Choroid plexus epithelial cell (primary cell): ENCODE results near the gene KAT14.
A peak's percentile ranks its signal among the peaks of the same experiment; 100 is the strongest.
"Not testable (repeated sequence)": the region's sequence is repeated elsewhere in the genome, so short reads cannot be mapped to it uniquely, and the experiment has no call there.

Experiments
- DNase-seq: peaks from one replicate; pipeline ENCODE4 v3.0.0-alpha.2; 2010; ENCODE audit warnings: low read depth
- H3K4me3 ChIP-seq: 2 replicates; pipeline ENCODE4 v1.5.1; 2011; ENCODE audit warnings: low read depth, mild to moderate bottlenecking, control low read depth, low read length, moderate library complexity
- TF ChIP-seq, protein P1 (sequence below): conservative IDR thresholded peaks from 2 replicates; pipeline ENCODE4 v1.5.1; 2011; ENCODE audit warnings: low read depth, mild to moderate bottlenecking, control low read depth, inconsistent platforms, low read length, moderate library complexity

The KAT14 gene

DNA sequence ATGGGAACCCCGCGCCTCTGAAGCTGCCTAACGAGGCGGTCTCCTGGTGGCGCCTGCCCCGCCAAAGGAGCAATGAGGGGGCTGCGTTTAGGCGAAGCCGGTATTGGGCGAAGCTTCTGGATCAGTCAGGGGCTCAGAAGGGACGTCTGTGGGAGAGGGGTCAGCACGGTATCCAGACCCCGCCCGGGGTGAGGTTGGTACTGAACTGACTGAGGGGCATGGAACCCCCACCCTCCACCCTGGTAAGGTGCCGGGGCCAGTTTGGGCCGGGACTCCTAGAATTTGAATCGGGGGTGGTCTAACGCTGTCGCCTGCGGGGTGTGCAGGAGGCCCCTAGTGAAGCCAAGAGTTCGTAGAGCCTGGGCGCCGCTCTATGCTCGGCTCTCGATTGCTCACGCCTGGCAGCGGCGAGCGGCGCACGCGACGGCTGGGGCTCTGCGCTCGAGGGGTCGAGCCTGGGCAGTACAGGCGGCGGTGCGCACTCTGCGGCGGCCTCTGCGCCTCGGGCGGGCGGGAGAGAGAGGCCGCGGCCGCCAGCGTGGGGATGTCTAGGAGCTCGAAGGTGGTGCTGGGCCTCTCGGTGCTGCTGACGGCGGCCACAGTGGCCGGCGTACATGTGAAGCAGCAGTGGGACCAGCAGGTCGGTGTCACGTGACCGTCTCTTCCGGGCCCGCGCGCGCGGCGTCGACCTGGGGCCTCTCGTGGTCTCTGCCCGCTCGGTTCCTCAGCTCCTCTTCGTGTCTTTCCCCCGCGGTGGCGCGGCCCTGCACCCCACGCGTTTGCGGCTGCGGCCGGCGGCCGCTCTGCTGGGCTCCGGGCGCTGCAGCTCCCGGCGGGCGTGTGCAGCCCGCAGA is at the start of gene KAT14, which contains the start of gene PET117:
TSS of gene KAT14 (plus strand) at position 452 of the 854 bp plus-strand sequence. CDS start 4,798 bp downstream, outside the sequence.
TSS of gene PET117 (plus strand) at position 452 of the 854 bp plus-strand sequence. CDS start at position 545, 93 bp downstream.
- peak; percentile 95 for DNase-seq
- TF ChIP-seq, protein P1, sequence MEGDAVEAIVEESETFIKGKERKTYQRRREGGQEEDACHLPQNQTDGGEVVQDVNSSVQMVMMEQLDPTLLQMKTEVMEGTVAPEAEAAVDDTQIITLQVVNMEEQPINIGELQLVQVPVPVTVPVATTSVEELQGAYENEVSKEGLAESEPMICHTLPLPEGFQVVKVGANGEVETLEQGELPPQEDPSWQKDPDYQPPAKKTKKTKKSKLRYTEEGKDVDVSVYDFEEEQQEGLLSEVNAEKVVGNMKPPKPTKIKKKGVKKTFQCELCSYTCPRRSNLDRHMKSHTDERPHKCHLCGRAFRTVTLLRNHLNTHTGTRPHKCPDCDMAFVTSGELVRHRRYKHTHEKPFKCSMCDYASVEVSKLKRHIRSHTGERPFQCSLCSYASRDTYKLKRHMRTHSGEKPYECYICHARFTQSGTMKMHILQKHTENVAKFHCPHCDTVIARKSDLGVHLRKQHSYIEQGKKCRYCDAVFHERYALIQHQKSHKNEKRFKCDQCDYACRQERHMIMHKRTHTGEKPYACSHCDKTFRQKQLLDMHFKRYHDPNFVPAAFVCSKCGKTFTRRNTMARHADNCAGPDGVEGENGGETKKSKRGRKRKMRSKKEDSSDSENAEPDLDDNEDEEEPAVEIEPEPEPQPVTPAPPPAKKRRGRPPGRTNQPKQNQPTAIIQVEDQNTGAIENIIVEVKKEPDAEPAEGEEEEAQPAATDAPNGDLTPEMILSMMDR: no peak
- peak within 1 kb of the TSS; percentile 95 for H3K4me3 ChIP-seq

DNA sequence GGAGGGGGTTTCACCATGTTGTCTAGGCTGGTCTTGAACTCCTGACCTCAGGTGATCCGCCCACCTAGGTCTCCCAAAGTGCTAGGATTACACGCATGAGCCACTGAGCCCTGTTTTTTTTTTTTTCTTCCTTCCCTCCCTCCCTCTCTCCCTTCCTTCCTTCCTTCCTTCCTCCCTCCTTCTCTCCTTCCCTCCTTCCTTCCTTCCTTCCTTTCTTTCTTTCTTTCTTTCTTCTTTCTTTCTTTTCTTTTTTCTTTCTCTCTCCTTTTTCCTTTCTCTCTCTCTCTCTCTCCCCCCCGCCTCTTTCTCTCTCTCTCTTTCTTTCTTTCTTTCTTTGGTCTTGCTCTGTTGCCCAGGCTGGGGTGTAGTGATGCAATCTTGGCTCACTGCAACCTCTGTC is 49.4 kb upstream of the KAT14 start:
- not testable (repeated sequence) for H3K4me3 ChIP-seq, DNase-seq

DNA sequence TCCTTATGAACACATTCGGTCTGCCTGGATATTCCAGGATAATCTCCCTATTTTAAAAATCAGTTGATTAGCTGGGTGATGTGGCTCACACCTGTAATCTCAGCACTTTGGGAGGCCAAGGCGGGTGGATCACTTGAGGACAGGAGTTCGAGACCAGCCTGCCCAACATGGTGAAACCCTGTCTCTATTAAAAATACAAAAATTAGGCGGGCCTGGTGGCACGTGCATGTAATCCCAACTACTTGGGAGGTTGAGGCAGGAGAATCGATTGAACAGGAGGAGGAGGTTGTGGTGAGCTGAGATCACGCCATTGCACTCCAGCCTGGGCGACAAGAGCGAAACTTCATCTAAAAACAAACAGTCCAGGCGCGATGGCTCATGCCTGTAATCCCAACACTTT is 48.8 kb upstream of the KAT14 start:
- not testable (repeated sequence) for DNase-seq, H3K4me3 ChIP-seq

GRCh38 chr20:18090044-18090443 is 47.6 kb upstream of the KAT14 start:
- H3K4me3 ChIP-seq: no peak overlapping the region
- DNase-seq: peak; percentile 6
- TF ChIP-seq, protein P1: no peak

DNA sequence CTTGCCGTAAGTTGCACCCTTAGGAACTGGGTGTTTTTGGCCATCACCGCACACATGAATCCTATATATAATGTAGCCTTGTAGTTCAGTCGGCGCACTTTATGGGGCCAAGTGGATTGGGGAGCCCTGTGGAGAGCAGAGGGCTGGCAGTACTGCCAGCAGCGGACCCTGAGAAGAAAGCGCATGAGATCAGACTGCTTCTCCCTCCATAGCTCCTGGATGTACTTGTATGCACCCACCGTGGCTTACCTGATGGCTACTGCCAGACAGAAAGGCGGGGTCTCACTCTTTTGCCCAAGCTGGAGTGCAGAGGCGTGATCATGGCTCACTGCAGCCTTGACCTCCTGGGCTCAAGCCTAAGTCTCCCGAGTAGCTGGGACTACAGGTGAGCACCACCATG is 47.2 kb upstream of the KAT14 start:
- no peak for DNase-seq

GRCh38 chr20:18091623-18092022 is 46.0 kb upstream of the KAT14 start:
- no peak overlapping the region for H3K4me3 ChIP-seq
- TF ChIP-seq, protein P1: no peak
- DNase-seq: no peak

More for the DNA sequence above, 47.2 kb upstream of the KAT14 start:
- H3K4me3 ChIP-seq: no peak overlapping the region
- TF ChIP-seq, protein P1: no peak

GRCh38 chr20:18092890-18093289 is 44.8 kb upstream of the KAT14 start:
- H3K4me3 ChIP-seq: no peak overlapping the region
- DNase-seq: no peak
- TF ChIP-seq, protein P1: no peak

DNA sequence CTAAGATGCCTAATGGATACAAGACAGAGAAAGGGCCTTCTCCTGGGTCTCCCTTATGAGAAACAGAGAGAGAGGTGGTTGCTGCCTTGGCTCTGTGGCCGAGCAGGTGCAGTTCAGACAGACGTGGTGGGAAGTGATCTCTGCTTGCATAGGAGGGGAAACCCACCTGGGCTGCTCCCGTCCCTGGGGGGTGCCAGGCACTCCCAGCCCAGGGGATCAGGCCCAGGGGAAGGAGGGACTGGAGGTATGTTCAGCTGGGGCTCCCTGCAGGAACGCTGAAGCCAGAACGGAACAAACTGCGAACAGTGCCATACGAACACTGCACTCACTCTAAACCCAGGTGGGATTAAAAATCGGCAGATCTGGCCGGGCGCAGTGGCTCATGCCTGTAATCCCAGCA is 44.3 kb upstream of the KAT14 start:
- TF ChIP-seq, protein P1: no peak
- H3K4me3 ChIP-seq: no peak overlapping the region
- no peak for DNase-seq
